Ishikawa (cell line): Measurements from ENCODE around the gene CBX4.

Source experiments
- CEBPB ChIP-seq: IDR thresholded peaks from 2 replicates; pipeline ENCODE4 v1.6.1; 2012
- CREB1 ChIP-seq: IDR thresholded peaks from 2 replicates; pipeline ENCODE4 v1.6.1; 2012; ENCODE audit warnings: low read depth
- EGR1 ChIP-seq: IDR thresholded peaks from 2 replicates; pipeline ENCODE4 v1.6.1; 2012
- EP300 ChIP-seq: IDR thresholded peaks from 2 replicates; pipeline ENCODE4 v1.6.1; 2012; ENCODE audit warnings: borderline replicate concordance
- FOXM1 ChIP-seq: IDR thresholded peaks from 2 replicates; pipeline ENCODE4 v1.6.1; 2012; ENCODE audit warnings: low read depth, borderline replicate concordance
- NFIC ChIP-seq: IDR thresholded peaks from 2 replicates; pipeline ENCODE4 v1.6.1; 2012
- RAD21 ChIP-seq: IDR thresholded peaks from 2 replicates; pipeline ENCODE4 v1.6.1; 2012; ENCODE audit warnings: low read depth
- TAF1 ChIP-seq: IDR thresholded peaks from 2 replicates; pipeline ENCODE4 v1.6.1; 2012; ENCODE audit warnings: low read depth, mild to moderate bottlenecking
- TCF12 ChIP-seq: IDR thresholded peaks from 2 replicates; pipeline ENCODE4 v1.6.1; 2012; ENCODE audit warnings: low read depth
- TEAD4 ChIP-seq: IDR thresholded peaks from 2 replicates; pipeline ENCODE4 v1.6.1; 2012
- YY1 ChIP-seq: IDR thresholded peaks from 2 replicates; pipeline ENCODE4 v1.6.1; 2012; ENCODE audit warnings: low read depth
- ZBTB7A ChIP-seq: IDR thresholded peaks from 2 replicates; pipeline ENCODE4 v1.6.1; 2012; ENCODE audit warnings: low read depth
- TF ChIP-seq, protein P1 (sequence below): IDR thresholded peaks from 2 replicates; pipeline ENCODE4 v1.6.1; 2012
- TF ChIP-seq, protein P2 (sequence below): IDR thresholded peaks from 2 replicates; pipeline ENCODE4 v1.6.1; 2012; ENCODE audit warnings: low read depth, mild to moderate bottlenecking
- TF ChIP-seq, protein P3 (sequence below): IDR thresholded peaks from 2 replicates; pipeline ENCODE4 v1.6.1; 2012

The CBX4 gene

DNA sequence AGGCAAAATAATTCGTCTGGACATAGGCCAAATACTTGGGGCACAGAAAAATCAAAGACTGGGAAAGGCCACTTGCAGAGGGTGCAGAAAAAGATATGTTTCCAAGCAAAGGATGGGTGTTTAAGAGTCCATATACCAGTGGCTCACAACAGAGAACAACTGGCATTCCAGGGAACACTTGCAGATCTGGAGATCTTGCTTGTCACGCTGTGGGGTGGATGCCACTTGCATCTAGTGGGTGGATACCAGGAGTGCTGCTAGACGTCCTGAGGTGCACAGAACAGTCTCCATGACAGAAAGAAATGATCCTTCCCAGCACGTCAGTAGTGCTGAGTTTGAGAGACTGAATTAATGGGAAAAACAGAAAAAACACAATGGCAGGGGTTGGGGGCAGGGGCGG, 50.8 kb downstream of the CBX4 start:
- TF ChIP-seq TCF12 (no peak), EGR1 (no peak)

DNA sequence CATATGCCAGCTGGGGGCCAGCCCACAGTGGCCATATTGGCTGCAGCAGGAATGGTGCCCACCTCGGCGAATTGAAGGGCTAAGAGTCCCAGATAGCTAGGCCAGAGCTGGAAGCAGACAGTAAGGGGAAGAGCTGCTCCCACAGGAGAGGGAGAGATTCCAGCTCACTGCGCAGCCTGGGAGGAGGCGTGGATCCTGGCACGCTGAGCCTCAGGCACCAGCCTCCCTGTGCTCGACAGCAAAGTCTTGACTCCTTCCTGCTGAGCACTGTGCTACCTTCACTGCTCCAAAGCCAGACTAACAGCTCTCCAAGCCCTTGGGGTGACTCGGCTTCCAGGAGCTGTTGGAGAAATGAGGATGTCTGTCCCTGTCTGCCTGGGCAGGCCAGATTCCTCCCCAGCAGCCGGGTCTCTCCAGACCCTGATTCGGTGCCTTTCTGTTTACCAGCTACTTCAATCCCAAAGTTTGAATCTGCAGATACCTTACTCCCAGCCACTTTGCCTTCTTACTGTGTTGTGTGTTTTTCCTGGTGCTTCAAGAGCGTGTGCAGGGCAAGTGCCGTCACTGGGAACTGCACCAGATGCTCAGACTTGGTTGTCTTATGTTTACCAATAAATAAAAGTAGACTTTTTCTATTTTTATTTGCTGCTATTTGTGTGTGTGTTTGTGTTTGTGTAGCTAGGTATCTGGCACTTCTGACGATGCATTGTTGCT, 52.2 kb downstream of the CBX4 start:
- no peak for TF ChIP-seq ZBTB7A
- no peak for TF ChIP-seq CEBPB
- no peak for TF ChIP-seq EGR1
- no peak for TF ChIP-seq FOXM1
- no peak for TF ChIP-seq RAD21
- TF ChIP-seq TAF1 = no peak
- no peak for TF ChIP-seq YY1
- TF ChIP-seq, protein P1, sequence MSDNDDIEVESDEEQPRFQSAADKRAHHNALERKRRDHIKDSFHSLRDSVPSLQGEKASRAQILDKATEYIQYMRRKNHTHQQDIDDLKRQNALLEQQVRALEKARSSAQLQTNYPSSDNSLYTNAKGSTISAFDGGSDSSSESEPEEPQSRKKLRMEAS = no peak

DNA sequence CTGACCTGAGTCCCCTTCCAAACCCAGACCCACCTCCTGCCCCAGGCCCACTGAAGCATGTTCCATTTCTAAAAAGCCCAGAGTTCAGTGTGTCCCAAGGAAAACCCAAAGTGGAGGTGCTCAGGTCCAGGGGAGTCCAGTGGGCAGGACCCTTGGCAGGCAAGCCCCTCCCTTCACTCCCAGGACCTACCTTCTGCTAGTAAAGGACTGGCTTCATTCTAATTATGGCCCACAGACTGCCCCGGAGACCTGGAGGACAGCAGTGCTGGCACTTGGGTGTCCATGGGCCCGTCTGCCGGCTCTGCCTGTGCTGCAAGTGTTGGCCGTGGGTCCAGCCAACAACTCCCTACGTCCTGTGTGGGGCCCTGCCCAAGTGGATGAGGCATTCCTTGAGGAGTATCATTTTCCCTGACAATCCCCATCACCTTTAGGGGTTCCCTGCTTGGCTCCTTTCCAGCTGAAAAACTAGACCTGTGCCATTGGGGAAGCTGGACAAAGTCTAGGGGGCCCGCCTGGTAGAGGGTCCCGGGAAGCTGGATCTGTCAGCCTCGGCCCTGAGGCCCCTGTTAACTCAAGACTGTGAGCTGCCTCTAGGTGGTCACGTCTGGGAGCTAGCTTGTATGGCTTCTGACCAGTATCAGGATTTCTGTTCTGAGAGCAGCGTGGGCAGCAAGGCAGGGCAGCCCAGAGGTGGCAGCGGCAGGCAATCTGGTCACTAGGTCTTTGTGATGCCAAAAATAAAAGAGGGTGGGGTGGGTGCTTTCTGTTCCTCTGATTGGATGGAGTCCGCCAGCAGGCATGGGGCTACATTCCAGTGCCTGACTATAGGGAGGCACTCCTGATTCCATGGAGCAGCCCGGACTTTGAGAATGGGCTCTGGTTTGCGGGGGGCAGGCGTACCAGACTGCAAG, 53.1 kb downstream of the CBX4 start:
- TF ChIP-seq TAF1 (no peak), EGR1 (no peak), FOXM1 (no peak), TEAD4 (no peak), CREB1 (no peak), RAD21 (no peak), TCF12 (no peak), CEBPB (no peak), ZBTB7A (no peak), NFIC (no peak), YY1 (no peak), EP300 (no peak)
- TF ChIP-seq, protein P2, sequence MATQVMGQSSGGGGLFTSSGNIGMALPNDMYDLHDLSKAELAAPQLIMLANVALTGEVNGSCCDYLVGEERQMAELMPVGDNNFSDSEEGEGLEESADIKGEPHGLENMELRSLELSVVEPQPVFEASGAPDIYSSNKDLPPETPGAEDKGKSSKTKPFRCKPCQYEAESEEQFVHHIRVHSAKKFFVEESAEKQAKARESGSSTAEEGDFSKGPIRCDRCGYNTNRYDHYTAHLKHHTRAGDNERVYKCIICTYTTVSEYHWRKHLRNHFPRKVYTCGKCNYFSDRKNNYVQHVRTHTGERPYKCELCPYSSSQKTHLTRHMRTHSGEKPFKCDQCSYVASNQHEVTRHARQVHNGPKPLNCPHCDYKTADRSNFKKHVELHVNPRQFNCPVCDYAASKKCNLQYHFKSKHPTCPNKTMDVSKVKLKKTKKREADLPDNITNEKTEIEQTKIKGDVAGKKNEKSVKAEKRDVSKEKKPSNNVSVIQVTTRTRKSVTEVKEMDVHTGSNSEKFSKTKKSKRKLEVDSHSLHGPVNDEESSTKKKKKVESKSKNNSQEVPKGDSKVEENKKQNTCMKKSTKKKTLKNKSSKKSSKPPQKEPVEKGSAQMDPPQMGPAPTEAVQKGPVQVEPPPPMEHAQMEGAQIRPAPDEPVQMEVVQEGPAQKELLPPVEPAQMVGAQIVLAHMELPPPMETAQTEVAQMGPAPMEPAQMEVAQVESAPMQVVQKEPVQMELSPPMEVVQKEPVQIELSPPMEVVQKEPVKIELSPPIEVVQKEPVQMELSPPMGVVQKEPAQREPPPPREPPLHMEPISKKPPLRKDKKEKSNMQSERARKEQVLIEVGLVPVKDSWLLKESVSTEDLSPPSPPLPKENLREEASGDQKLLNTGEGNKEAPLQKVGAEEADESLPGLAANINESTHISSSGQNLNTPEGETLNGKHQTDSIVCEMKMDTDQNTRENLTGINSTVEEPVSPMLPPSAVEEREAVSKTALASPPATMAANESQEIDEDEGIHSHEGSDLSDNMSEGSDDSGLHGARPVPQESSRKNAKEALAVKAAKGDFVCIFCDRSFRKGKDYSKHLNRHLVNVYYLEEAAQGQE = no peak
- TF ChIP-seq, protein P3, sequence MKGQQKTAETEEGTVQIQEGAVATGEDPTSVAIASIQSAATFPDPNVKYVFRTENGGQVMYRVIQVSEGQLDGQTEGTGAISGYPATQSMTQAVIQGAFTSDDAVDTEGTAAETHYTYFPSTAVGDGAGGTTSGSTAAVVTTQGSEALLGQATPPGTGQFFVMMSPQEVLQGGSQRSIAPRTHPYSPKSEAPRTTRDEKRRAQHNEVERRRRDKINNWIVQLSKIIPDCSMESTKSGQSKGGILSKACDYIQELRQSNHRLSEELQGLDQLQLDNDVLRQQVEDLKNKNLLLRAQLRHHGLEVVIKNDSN = no peak
- TF ChIP-seq, protein P1 = no peak

DNA sequence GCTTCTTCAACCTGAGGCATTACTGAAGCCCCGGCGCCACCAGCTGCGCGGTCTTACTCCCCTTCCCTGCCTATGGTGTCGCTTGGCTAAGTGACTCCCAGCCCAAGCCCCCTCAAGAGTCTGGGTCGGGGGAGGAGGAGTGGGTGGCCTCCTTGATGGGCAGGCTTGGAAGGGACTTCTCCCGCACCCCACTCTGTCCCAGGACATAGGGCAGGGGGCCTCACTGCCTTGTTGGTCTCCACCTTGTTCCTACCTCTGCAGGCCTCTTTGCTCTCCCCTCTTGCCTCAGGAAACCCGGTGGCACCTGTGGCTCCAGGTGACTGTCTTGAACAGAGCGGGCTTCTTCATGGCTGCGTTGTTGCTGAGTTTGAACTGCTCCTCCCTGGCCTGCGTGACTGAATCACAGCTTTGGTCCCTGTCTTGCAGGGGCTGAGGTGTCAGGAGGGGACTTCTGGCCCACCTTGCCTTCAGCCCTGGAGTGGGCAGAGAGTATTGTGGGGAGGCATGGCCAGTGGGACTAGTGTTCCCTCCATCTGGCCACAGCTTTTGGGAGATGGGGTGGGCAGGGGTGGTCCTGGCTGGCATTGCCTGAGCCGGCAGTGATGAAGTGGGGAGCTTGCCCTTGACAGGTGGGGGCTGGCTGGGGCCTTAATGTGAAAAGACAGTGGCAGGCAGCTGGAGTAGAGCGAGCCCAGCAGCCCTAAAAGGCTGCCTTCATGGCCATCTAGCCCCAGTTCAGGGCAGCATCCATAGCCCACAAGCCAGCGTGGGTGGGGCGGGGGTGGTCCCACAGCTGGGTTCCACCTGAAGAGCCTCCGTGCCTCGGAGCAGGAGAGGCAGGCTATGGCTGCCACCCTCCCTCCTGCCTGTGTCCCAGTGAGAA, 54.0 kb downstream of the CBX4 start:
- TF ChIP-seq EGR1 (no peak), TAF1 (no peak), ZBTB7A (no peak), EP300 (no peak), CREB1 (no peak), FOXM1 (no peak), NFIC (no peak), YY1 (no peak), TEAD4 (no peak), TCF12 (no peak), CEBPB (no peak), RAD21 (no peak)
- TF ChIP-seq, protein P3 = no peak
- TF ChIP-seq, protein P2 = no peak
- TF ChIP-seq, protein P1 = no peak

DNA sequence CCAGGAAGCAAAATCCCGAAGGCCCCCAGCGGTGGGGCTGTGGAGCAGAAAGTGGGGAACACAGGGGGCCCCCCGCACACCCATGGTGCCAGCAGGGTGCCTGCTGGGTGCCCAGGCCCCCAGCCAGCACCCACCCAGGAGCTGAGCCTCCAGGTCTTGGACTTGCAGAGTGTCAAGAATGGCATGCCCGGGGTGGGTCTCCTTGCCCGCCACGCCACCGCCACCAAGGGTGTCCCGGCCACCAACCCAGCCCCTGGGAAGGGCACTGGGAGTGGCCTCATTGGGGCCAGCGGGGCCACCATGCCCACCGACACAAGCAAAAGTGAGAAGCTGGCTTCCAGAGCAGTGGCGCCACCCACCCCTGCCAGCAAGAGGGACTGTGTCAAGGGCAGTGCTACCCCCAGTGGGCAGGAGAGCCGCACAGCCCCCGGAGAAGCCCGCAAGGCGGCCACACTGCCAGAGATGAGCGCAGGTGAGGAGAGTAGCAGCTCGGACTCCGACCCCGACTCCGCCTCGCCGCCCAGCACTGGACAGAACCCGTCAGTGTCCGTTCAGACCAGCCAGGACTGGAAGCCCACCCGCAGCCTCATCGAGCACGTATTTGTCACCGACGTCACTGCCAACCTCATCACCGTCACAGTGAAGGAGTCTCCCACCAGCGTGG, 54.8 kb downstream of the CBX4 start:
- TF ChIP-seq EP300 (no peak), TAF1 (no peak), RAD21 (no peak), EGR1 (no peak), FOXM1 (no peak), YY1 (no peak), TCF12 (no peak), CREB1 (no peak), ZBTB7A (no peak), NFIC (no peak), TEAD4 (no peak), CEBPB (no peak)
- TF ChIP-seq, protein P2 = no peak
- TF ChIP-seq, protein P1 = no peak
